ENCODE measurements around the gene JTB.

The JTB gene

DNA sequence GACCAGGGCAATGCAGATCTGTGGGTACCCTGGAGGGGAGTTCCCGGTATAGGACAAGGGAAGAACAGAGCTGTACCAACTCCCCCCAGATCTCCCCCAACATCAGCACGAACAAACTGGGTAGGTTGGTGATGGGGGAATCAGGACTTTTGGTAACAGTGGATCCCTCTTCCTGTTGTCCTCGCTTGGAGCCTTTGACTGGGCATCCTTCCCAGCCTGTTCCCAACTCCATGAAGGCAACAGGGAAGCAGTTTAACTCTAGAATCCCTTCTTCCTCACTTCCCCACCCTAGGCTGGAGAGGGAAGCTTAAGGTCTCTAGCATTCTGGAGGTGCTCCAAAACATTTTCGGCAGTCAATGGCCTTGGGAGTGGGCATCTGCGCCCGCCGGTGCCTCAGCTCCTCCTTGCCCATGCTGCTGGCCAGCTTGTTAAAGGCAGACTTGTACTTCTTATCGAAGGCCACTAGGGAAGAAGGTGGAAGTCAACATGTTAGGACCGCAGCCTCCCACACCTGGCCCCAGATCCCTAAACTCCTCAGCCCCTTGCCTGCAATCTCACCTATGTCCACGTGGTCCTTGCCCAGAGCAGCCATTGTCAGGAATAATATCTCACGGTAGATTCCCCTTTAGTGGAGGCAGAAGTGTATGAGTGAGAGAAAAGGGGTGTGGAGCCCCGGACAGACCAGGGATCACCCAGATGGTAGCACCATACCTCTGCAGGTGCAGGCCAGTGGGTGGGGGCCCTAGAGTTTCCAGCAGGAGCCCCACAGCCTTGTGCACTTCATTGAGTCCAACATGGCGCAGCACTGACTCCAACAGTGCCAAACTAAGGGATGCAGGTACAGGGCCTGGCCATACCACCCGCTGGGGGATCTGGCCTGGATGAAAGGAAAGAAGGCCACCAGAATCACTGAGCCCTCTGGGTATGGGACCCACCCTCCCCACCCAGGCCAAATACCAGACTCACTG is 47.2 kb downstream of the JTB start:
- no peak for DNase-seq

DNA sequence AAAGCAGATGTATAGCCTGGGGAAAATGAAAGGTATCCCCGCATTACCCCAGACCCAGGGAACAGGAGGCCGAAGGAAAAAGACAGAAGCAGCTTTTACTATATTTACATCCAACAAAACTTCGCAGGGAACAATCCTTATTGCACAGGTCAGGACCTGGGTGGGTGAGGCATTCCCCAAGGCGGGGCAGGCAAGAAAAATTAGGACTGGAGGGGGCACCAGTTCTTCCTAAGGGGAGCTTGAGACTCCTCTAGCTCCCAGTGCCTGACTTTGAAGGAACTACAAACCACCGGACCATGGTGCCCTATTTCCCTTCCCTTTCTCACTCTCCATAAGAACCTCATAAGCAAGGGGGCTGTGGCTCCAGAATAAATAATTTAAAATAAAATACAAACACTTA is 48.0 kb downstream of the JTB start:
- DNase-seq: no peak

DNA sequence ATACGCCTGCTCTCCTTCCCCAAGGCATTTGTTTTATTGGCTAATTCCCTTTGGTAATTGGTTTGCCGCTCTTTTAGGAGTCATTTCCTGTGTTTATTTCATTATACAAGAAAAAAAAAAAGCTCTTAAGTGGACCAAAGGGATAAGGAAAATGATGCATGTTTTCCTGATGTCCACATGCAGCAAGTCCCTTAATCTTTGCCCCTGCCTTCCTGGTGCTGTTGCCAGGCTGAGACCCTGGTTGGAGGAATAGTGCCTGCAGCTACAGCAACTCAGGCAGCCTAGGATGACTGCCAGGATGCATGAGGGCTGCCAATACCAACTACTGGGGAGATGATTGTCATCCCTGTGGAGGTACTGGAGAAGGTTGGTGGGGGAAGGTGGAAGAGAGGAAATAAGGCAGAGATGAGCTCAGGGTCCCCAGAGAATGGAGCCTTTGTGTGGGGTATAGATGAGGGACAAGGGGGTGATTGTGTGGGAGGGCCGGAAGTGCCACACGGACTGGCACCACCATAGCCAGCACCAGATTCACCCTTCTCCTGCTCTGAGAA is 48.6 kb downstream of the JTB start:
- DNase-seq: no peak

DNA sequence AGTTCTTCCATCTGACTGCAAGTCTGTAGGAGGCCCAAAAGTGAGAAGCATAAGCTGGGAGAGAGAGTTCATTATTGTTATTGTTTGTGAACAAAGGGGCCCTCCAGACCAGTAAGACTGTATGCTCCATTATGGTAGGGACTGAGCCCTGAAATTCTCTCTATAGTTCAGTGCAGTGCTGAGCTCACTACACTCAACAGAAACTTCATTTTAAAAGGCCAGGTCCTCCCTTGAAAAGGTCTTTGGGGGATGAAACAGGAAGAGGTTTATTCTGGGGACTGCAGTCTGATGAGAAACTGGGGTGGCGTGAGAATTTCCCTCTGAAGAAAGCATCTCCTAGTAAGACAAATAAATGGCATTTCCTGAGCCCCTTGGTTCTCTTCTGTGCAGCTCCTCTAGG is 49.2 kb downstream of the JTB start:
- no peak for DNase-seq

DNA sequence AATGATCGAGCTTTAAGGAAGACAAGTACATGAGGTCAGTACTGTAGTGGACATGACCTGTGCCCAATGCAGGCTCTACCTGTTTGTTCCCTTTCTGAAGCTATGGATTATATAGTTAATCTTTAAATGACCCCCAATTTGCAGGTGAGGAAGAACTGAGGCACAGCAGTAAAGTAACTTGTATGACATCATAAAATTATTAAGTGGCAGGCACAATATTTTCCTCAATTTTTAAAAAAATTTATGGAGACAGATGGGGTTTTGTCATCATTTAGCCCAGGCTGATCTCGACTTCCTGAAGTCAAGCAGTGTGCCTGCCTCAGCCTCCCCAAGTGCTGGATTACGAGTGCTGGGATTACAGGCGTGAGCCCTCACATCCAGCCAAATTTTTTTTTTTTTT is 51.1 kb downstream of the JTB start:
- DNase-seq: no peak

Measured in hematopoietic multipotent progenitor cell treated with erythropoietin and hydrocortisone succinate and interleukin-3 and kit ligand, for 4 days (in vitro differentiated cells).